Psoas muscle (tissue), 8 donors: ENCODE measurements around the gene OR2H1. TPM values are rescaled to one million over a fixed set of nuclear protein-coding genes. Genes with fewer than 3 reads are reported as not detected.

Experiments used
- ATAC-seq, 4 donors: fragments of 200-7000 bp; cut with Tn5 transposase; one replicate each; pipeline ENCODE4 v1.9.1; 2020; ENCODE audit warnings: moderate library complexity in 3 of 4, mild to moderate bottlenecking in 2 of 4
- DNase-seq, 2 donors: peaks; one replicate each; pipeline ENCODE4 v3.0.0-alpha.2; 2020
- H3K27ac ChIP-seq: fragments of 200-600 bp; one replicate; pipeline ENCODE4 v1.8.0; 2022
- H3K27me3 ChIP-seq, 3 donors: fragments of 200-600 bp in 1 of 3; one replicate each; pipeline versions ENCODE4 v1.6.1 to v1.8.0; 2013 to 2022; ENCODE audit warnings: low read length in 2 of 3, mild to moderate bottlenecking in 2 of 3, moderate library complexity in 1 of 3; ENCODE audit not compliant: insufficient read depth in 3 of 3
- H3K36me3 ChIP-seq, 2 donors: fragments of 200-600 bp in 1 of 2; one replicate each; pipeline versions ENCODE4 v1.6.1 to v1.8.0; 2013 to 2022; ENCODE audit warnings: low read depth in 1 of 2, mild to moderate bottlenecking in 1 of 2, moderate library complexity in 1 of 2; ENCODE audit not compliant: insufficient read depth in 1 of 2
- H3K4me1 ChIP-seq: fragments of 200-600 bp; one replicate; pipeline ENCODE4 v1.8.0; 2022
- H3K4me3 ChIP-seq: fragments of 200-600 bp; one replicate; pipeline ENCODE4 v1.8.0; 2022; ENCODE audit warnings: mild to moderate bottlenecking
- H3K9me3 ChIP-seq: fragments of 200-600 bp; one replicate; pipeline ENCODE4 v1.8.0; 2022
- WGBS, 3 donors: extraction: QIAGEN DNeasy Blood & Tissue Kit; methylation state at CpG; one replicate each; pipeline versions ENCODE4 v1.1.6 to v1.1.7; 2013; 5-methylcytosine and 5-hydroxymethylcytosine counted together
- intact Hi-C, 2 donors: fragments of 100-400 bp; cut with DNase I; formaldehyde crosslinking; loops; one replicate each; pipeline versions ENCODE4 v1.11.0 to v1.14.2; 2022
- long read RNA-seq, 2 donors: library from polyadenylated mRNA; unstranded; transcript quantifications; one replicate each; pipeline ENCODE4 v2.0.0, GENCODE V29; 2021
- polyA plus RNA-seq, 3 donors: library from polyadenylated mRNA; stranded (reverse); fragments of 200-250 nt; gene quantifications; one replicate each; pipeline ENCODE4 v1.2.3, GENCODE V29; 2013
- total RNA-seq, 4 donors: library from RNA; stranded (reverse); fragmentation: NEBNext Ultra II Directional in 2 of 4; extraction: Animal tissue kit (Norgen Biotek cat#: 25700) in 2 of 4; gene quantifications; one replicate each; pipeline versions ENCODE4 v1.2.1 to v1.2.4, GENCODE V29; 2021 to 2023
- TF ChIP-seq, protein P1 (sequence below): fragments of 200-600 bp; IDR thresholded peaks from one replicate; pipeline ENCODE4 v1.8.0; 2022; ENCODE audit warnings: antibody characterized with exemption
- donor health status: healthy with polysubstance abuse.
- donor health status: DM: no; HTN: no; CAD: no; lungs with moderate emphysema.
- donor health status: Bipolar disorder and iron deficiency.
- donor health status: healthy.
- donor health status: DM: yes; HTN: yes; CAD: no.
- donor health status: DM: no; HTN: no; CAD: no.
- donor health status: DM: no; HTN: no; CAD: no.
- donor health status: DM: yes; HTN: yes; CAD: no.

OR2H1 gene
- total RNA-seq = not detected
- under 1 TPM in 1 of 3 donors, not detected in 2; 0.10 TPM for polyA plus RNA-seq
- long read RNA-seq, donor 1 = 0 reads
- long read RNA-seq, donor 2 = 0 reads

DNA sequence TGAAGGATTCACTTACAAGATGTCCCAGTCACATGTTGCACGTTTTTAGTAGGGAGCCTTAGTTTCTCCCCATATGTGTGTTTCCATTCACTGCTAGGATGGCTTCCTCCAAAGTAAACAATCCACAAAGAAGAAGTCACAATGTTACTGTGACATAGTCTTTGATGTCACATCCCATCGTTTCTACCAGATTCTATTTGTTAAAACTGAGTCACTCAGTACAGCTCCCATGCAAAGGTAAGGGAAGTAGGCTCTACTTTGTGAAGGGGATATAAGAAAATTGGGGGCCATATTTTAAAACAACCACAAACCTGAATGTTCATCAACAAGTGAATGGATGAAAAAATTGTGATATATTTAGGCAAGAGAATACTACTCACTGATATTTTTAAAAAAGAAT, at the start of gene OR2H1, which contains the start of gene OR11A1:
Gene OR2H1 (plus strand): TSS at position 185 of the 400 bp plus-strand sequence. CDS start 4,615 bp downstream, outside the sequence.
Gene OR11A1 (minus strand): TSS at position 101 of the 400 bp plus-strand sequence. CDS start 29,430 bp downstream, outside the sequence.
- no peak within 1 kb of the TSS for H3K27ac ChIP-seq
- TF ChIP-seq, protein P1, sequence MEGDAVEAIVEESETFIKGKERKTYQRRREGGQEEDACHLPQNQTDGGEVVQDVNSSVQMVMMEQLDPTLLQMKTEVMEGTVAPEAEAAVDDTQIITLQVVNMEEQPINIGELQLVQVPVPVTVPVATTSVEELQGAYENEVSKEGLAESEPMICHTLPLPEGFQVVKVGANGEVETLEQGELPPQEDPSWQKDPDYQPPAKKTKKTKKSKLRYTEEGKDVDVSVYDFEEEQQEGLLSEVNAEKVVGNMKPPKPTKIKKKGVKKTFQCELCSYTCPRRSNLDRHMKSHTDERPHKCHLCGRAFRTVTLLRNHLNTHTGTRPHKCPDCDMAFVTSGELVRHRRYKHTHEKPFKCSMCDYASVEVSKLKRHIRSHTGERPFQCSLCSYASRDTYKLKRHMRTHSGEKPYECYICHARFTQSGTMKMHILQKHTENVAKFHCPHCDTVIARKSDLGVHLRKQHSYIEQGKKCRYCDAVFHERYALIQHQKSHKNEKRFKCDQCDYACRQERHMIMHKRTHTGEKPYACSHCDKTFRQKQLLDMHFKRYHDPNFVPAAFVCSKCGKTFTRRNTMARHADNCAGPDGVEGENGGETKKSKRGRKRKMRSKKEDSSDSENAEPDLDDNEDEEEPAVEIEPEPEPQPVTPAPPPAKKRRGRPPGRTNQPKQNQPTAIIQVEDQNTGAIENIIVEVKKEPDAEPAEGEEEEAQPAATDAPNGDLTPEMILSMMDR = no peak
- DNase-seq (no peak), ATAC-seq (no peak)
- no peak within 1 kb of the TSS for H3K4me3 ChIP-seq
- no peaks in the 10 kb centered on the region for H3K4me1 ChIP-seq
- intact Hi-C loops = no loop called here
- H3K9me3 ChIP-seq = no peaks in the 10 kb centered on the region
- no peaks in the 10 kb centered on the region for H3K36me3 ChIP-seq
- no peaks in the 10 kb centered on the region for H3K27me3 ChIP-seq
- 50 to 62% (median 55%) methylated on average over 2 of the region's 2 CpGs for WGBS, 3 donors

DNA sequence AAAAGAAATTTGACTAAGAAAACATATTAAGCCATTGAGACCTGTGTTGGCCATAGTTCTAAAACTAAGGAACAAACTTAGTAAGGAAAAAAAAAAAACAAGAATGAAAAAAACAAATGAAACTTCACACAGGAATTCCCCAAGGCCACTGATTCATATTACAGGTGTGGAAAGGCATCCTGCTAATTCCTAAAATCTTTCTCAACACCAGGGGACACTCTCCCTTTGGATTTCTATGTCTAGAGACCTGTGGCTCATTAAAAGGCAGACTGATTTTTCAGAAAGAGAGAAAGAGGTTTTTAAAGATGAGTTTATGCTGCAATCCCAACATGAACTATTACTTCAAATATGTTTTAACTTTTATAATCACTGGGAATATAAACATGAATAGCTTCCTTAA, 42.4 kb upstream of the OR2H1 start, which contains the start of gene OR12D1:
Gene OR12D1 (plus strand): TSS at position 341 of the 400 bp plus-strand sequence.
- H3K27ac ChIP-seq = no peak within 1 kb of the TSS
- H3K36me3 ChIP-seq = no peaks in the 10 kb centered on the region
- intact Hi-C loops = no loop called here
- DNase-seq (no peak), ATAC-seq (no peak)
- H3K4me3 ChIP-seq = no peak within 1 kb of the TSS
- no peaks in the 10 kb centered on the region for H3K27me3 ChIP-seq
- no peaks in the 10 kb centered on the region for H3K9me3 ChIP-seq
- no peaks in the 10 kb centered on the region for H3K4me1 ChIP-seq
- TF ChIP-seq, protein P1 = no peak

DNA sequence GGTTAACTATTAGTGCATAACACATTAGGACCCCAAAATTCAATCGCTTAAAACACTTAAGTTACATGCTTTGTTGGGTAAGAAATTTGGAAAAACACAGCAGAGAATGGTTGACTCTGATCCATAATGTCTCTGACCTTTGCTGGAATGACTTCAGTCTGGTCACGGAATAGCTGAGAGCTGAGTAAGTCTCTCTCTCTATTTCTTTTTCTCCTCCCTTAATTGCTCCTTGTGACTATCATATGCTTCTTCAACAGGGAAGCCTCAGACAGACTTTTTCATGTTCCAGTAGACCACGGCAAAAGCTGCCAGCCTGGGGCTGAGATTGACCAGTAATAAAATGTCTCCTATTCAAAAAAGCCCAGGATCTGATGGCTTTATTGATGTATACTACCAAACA, 37.4 kb upstream of the OR2H1 start:
- no peak for DNase-seq
- H3K36me3 ChIP-seq = no peaks in the 10 kb centered on the region
- intact Hi-C loops = no loop called here
- no peak overlapping the region for H3K27ac ChIP-seq
- no peaks in the 10 kb centered on the region for H3K27me3 ChIP-seq
- whole genome bisulfite sequencing, 3 donors = 49 to 72% (median 65%) methylated on average over 3 of the region's 3 CpGs
- TF ChIP-seq, protein P1 = no peak
- no peaks in the 10 kb centered on the region for H3K9me3 ChIP-seq
- no peak overlapping the region for H3K4me3 ChIP-seq
- no peaks in the 10 kb centered on the region for H3K4me1 ChIP-seq
- no peak for ATAC-seq

GRCh38 chr6:29424168-29424567, 32.8 kb upstream of the OR2H1 start:
- WGBS, 3 donors = 83 to 91% (median 87%) methylated on average over 2 of the region's 2 CpGs

More at GRCh38 chr6:29424168-29424567, 32.8 kb upstream of the OR2H1 start:
- no peaks in the 10 kb centered on the region for H3K4me1 ChIP-seq
- H3K9me3 ChIP-seq = no peaks in the 10 kb centered on the region
- H3K27ac ChIP-seq = no peak overlapping the region
- no peak overlapping the region for H3K4me3 ChIP-seq
- no peak for ATAC-seq
- DNase-seq = no peak
- no peaks in the 10 kb centered on the region for H3K36me3 ChIP-seq
- intact Hi-C loops = no loop called here
- H3K27me3 ChIP-seq = no peaks in the 10 kb centered on the region
- TF ChIP-seq, protein P1 = no peak
